HPDE6-E6E7 (cell line): Measurements from ENCODE around the gene ANKS1B.

Source experiments
- DNase-seq: peaks from one replicate; pipeline ENCODE4 v3.0.0; 2011; ENCODE audit warnings: missing footprints; ENCODE audit errors: extremely low spot score

Gene ANKS1B

GRCh38 chr12:99455350-99456035, 529.2 kb downstream of the ANKS1B start:
- no peak for DNase-seq

GRCh38 chr12:99454539-99455172, 530.1 kb downstream of the ANKS1B start:
- DNase-seq = no peak

- no peak for DNase-seq
These were observed 530.7 kb downstream of the ANKS1B start for GRCh38 chr12:99453836-99454538.

GRCh38 chr12:99450036-99450630, 534.6 kb downstream of the ANKS1B start:
- DNase-seq = no peak

GRCh38 chr12:99444859-99445316, 539.8 kb downstream of the ANKS1B start:
- no peak for DNase-seq

GRCh38 chr12:99442758-99443157, 542.0 kb downstream of the ANKS1B start:
- no peak for DNase-seq

- DNase-seq = no peak
These were observed 545.3 kb downstream of the ANKS1B start for GRCh38 chr12:99439399-99439798.

- DNase-seq = no peak
These were observed 548.2 kb downstream of the ANKS1B start for GRCh38 chr12:99436584-99436983.

GRCh38 chr12:99435095-99435791, 549.5 kb downstream of the ANKS1B start:
- DNase-seq = no peak

- no peak for DNase-seq
These were observed 551.6 kb downstream of the ANKS1B start for GRCh38 chr12:99433155-99433554.

GRCh38 chr12:99431203-99431602, 553.5 kb downstream of the ANKS1B start:
- DNase-seq = no peak

- no peak for DNase-seq
These were observed 557.6 kb downstream of the ANKS1B start for GRCh38 chr12:99427104-99427503.

GRCh38 chr12:99418379-99418778, 566.4 kb downstream of the ANKS1B start:
- no peak for DNase-seq

- no peak for DNase-seq
These were observed 571.0 kb downstream of the ANKS1B start for GRCh38 chr12:99413751-99414150.

GRCh38 chr12:99393763-99394162, 591.0 kb downstream of the ANKS1B start:
- DNase-seq = no peak

GRCh38 chr12:99392091-99392850, 592.5 kb downstream of the ANKS1B start:
- no peak for DNase-seq

GRCh38 chr12:99390707-99391106, 594.0 kb downstream of the ANKS1B start:
- no peak for DNase-seq

GRCh38 chr12:99389751-99390150, 595.0 kb downstream of the ANKS1B start:
- DNase-seq = no peak

GRCh38 chr12:99388671-99389195, 596.0 kb downstream of the ANKS1B start:
- no peak for DNase-seq

GRCh38 chr12:99387661-99388060, 597.1 kb downstream of the ANKS1B start:
- DNase-seq = no peak

- no peak for DNase-seq
These were observed 597.8 kb downstream of the ANKS1B start for GRCh38 chr12:99386907-99387306.
